ENCODE data around the gene UBE2D2. TPM values are rescaled to one million over a fixed set of nuclear protein-coding genes. Genes with fewer than 3 reads are reported as not detected.

Gene UBE2D2
- total and polyA plus RNA-seq, 10 of the 15 experiments (the other 5 are each of a cell fraction or from before 2014, with no cell fraction given), result 58.6 to 245 (median 128) TPM

DNA sequence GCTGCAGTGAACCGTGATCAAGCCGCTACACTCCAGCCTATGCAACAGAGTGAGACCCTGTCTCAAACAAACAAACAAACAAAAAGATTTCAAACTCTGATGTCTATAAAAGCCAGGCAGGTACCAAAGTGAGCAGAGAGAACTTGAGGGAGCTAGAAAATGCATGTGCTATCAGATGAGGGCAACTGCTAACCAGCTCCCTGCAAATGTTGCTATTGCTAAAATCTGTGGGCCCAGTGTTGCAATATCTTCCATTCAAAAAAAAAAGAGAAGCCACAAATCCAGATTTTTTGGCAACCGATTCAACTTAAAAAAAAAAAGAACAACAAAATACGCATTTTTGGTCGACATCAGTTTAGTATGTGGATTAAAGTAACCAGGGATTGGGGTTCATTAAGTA, 5.5 kb downstream of the UBE2D2 start:
- no peak for ATAC-seq
- intact Hi-C loops (cut with micrococcal nuclease; ENCODE audit: unreplicated experiment) (loop anchor here (5.0 kb wide), 1 partner anchor 41 kb away; no protein-coding TSS in a partner anchor), in situ Hi-C loops (cut with MboI) (no loop called here)
- no TSS peak for BruUV-seq (replicated peaks)
- H4K20me1 ChIP-seq (ENCODE audit: control insufficient read depth, insufficient read depth), result no peaks in the 10 kb centered on the region; the same call in 1 of the 2 replicates
- peak overlapping the region; percentile 75; the same call in 1 of the 2 replicates for H3K4me3 ChIP-seq
- whole genome bisulfite sequencing (ENCODE audit: insufficient coverage, insufficient replicate concordance, low lambda C conversion rate, missing lambda C conversion rate), result 76% methylated on average over 5 of the region's 5 CpGs
- no peak overlapping the region for H2AFZ ChIP-seq (ENCODE audit: control insufficient read depth, low read depth, low read length)
- no peaks in the 10 kb centered on the region for H3K27me3 ChIP-seq (replicated peaks in 1 of 2; ENCODE audit: control insufficient read depth in 2 of 2, insufficient read depth in 2 of 2, low read length in 1 of 2)
- H3K9me3 ChIP-seq (replicated peaks; ENCODE audit: control insufficient read depth, insufficient read depth, low read length), result no peaks in the 10 kb centered on the region
- peaks cover 0 to 2% of the 10 kb centered on the region in 2 experiments; a peak in 1 of 4 replicates for H3K36me3 ChIP-seq (ENCODE audit: control insufficient read depth in 2 of 2, insufficient read depth in 2 of 2, low read length in 1 of 2)
- CTCF ChIA-PET, result interaction anchor here (0.6 to 4.8 kb wide), 10 partner anchors 7 to 144 kb away, joined by 3 to 53 read pairs (median 4); no protein-coding TSS in a partner anchor
- no peak for FAIRE-seq
- POLR2A ChIA-PET, result interaction anchor here (0.7 to 4.8 kb wide), 12 partner anchors 9 to 155 kb away, joined by 3 to 43 read pairs (median 4); no protein-coding TSS in a partner anchor
- no peak for DNase-seq (ENCODE audit: low read depth, low spot score)
- H3K79me2 ChIP-seq (ENCODE audit: control insufficient read depth, insufficient read depth, low read length), result peaks cover 94% of the 10 kb centered on the region
- peak overlapping the region; percentile 28 for H3K4me2 ChIP-seq (ENCODE audit: control insufficient read depth, insufficient read depth)
- H3K9ac ChIP-seq (ENCODE audit: control insufficient read depth, insufficient read depth, low read length), result no peak overlapping the region
- RAD21 ChIA-PET (ENCODE audit: unreplicated experiment), result interaction anchor here (0.7 to 7.2 kb wide), 8 partner anchors 8 to 199 kb away, joined by 3 to 39 read pairs (median 5); no protein-coding TSS in a partner anchor
- peaks cover 20% of the 10 kb centered on the region for H3K4me1 ChIP-seq (ENCODE audit: control insufficient read depth, insufficient read depth, low read length)
- TF ChIP-seq EP300 (IDR thresholded peaks at IDR 0.05; ENCODE audit: borderline replicate concordance in 1 of 2, control insufficient read depth in 1 of 2, low read depth in 2 of 2, low read length in 2 of 2) (no peak), BACH1 (IDR thresholded peaks at IDR 0.05; ENCODE audit: borderline replicate concordance) (no peak)
- TF ChIP-seq, protein P1, sequence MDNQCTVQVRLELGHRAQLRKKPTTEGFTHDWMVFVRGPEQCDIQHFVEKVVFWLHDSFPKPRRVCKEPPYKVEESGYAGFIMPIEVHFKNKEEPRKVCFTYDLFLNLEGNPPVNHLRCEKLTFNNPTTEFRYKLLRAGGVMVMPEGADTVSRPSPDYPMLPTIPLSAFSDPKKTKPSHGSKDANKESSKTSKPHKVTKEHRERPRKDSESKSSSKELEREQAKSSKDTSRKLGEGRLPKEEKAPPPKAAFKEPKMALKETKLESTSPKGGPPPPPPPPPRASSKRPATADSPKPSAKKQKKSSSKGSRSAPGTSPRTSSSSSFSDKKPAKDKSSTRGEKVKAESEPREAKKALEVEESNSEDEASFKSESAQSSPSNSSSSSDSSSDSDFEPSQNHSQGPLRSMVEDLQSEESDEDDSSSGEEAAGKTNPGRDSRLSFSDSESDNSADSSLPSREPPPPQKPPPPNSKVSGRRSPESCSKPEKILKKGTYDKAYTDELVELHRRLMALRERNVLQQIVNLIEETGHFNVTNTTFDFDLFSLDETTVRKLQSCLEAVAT (IDR thresholded peaks at IDR 0.05), result peak; percentile 76; the same call in 1 of the 2 replicates
- H3K27ac ChIP-seq (ENCODE audit: control insufficient read depth, insufficient read depth), result no peak overlapping the region
- SMC1A ChIA-PET (ENCODE audit: uncharacterized antibody, unreplicated experiment), result interaction anchor here (1.1 to 5.5 kb wide), 17 partner anchors 8 to 104 kb away, joined by 3 to 65 read pairs (median 6); no protein-coding TSS in a partner anchor
